Measurements from ENCODE around the gene RHBDL2. TPM values are rescaled to one million over a fixed set of nuclear protein-coding genes. Genes with fewer than 3 reads are reported as not detected.

Gene RHBDL2
- total RNA-seq, 1 donor from 2014 or later: not detected

- Mint-ChIP-seq H3K4me1 (ENCODE audit: low read depth) (peaks cover 10% of the 10 kb centered on the region), H3K4me3 (ENCODE audit: low read depth) (peak within 1 kb of the TSS; percentile 92), H3K9me3 (ENCODE audit: low read depth) (no peaks in the 10 kb centered on the region), H3K36me3 (ENCODE audit: insufficient read depth) (no peaks in the 10 kb centered on the region), H3K27ac (peak within 1 kb of the TSS; percentile 90), H3K27me3 (no peaks in the 10 kb centered on the region)
- peak; percentile 25 for TF ChIP-seq CTCF (IDR thresholded peaks at IDR 0.05; ENCODE audit: unreplicated experiment)
- DNase-seq (ENCODE audit: low spot score, unreplicated experiment): peak; percentile 94
These were observed 68.3 kb downstream of the RHBDL2 start, which contains the start of gene MYCBP for GRCh38 chr1:38873027-38873969. TSS of gene MYCBP (minus strand) at chr1:38873348. CDS start at chr1:38873305, 43 bp downstream.

- H3K27ac Mint-ChIP-seq: no peak overlapping the region
- DNase-seq (ENCODE audit: low spot score, unreplicated experiment): no peak
- H3K36me3 Mint-ChIP-seq (ENCODE audit: insufficient read depth): no peaks in the 10 kb centered on the region
- TF ChIP-seq CTCF (IDR thresholded peaks at IDR 0.05; ENCODE audit: unreplicated experiment): no peak
- peaks cover 10% of the 10 kb centered on the region for H3K4me1 Mint-ChIP-seq (ENCODE audit: low read depth)
- H3K9me3 Mint-ChIP-seq (ENCODE audit: low read depth): no peaks in the 10 kb centered on the region
- H3K27me3 Mint-ChIP-seq: no peaks in the 10 kb centered on the region
- peak overlapping the region; percentile 92 for H3K4me3 Mint-ChIP-seq (ENCODE audit: low read depth)
These were observed 69.1 kb downstream of the RHBDL2 start for GRCh38 chr1:38872401-38873026.

GRCh38 chr1:38870996-38871395 lies 70.6 kb downstream of the RHBDL2 start:
- DNase-seq (ENCODE audit: low spot score, unreplicated experiment): no peak
- Mint-ChIP-seq H3K4me3 (ENCODE audit: low read depth) (no peak overlapping the region), H3K4me1 (ENCODE audit: low read depth) (peaks cover 10% of the 10 kb centered on the region), H3K27ac (no peak overlapping the region), H3K27me3 (no peaks in the 10 kb centered on the region), H3K36me3 (ENCODE audit: insufficient read depth) (peaks cover 1% of the 10 kb centered on the region), H3K9me3 (ENCODE audit: low read depth) (no peaks in the 10 kb centered on the region)
- TF ChIP-seq CTCF (IDR thresholded peaks at IDR 0.05; ENCODE audit: unreplicated experiment): no peak

GRCh38 chr1:38867208-38867607 lies 74.4 kb downstream of the RHBDL2 start:
- DNase-seq (ENCODE audit: low spot score, unreplicated experiment): no peak
- H3K27ac Mint-ChIP-seq: no peak overlapping the region
- no peak for TF ChIP-seq CTCF (IDR thresholded peaks at IDR 0.05; ENCODE audit: unreplicated experiment)
- no peaks in the 10 kb centered on the region for H3K27me3 Mint-ChIP-seq
- H3K9me3 Mint-ChIP-seq (ENCODE audit: low read depth): no peaks in the 10 kb centered on the region
- H3K4me3 Mint-ChIP-seq (ENCODE audit: low read depth): no peak overlapping the region
- peaks cover 1% of the 10 kb centered on the region for H3K36me3 Mint-ChIP-seq (ENCODE audit: insufficient read depth)
- H3K4me1 Mint-ChIP-seq (ENCODE audit: low read depth): peaks cover 4% of the 10 kb centered on the region

GRCh38 chr1:38865112-38865715 lies 76.4 kb downstream of the RHBDL2 start:
- H3K27me3 Mint-ChIP-seq: no peaks in the 10 kb centered on the region
- no peaks in the 10 kb centered on the region for H3K9me3 Mint-ChIP-seq (ENCODE audit: low read depth)
- no peak overlapping the region for H3K27ac Mint-ChIP-seq
- H3K4me1 Mint-ChIP-seq (ENCODE audit: low read depth): peaks cover 10% of the 10 kb centered on the region
- no peak for TF ChIP-seq CTCF (IDR thresholded peaks at IDR 0.05; ENCODE audit: unreplicated experiment)
- no peak overlapping the region for H3K4me3 Mint-ChIP-seq (ENCODE audit: low read depth)
- peaks cover 1% of the 10 kb centered on the region for H3K36me3 Mint-ChIP-seq (ENCODE audit: insufficient read depth)
- DNase-seq (ENCODE audit: low spot score, unreplicated experiment): no peak

Data from progenitor cell of endocrine pancreas (in vitro differentiated cells).